HG03460 (cell line): Measurements from ENCODE around the gene GSK3B.

ENCODE experiments used
- ATAC-seq: cut with Tn5 transposase; IDR thresholded peaks from one replicate; pipeline ENCODE4 v1.9.1; 2021; ENCODE audit not compliant: unreplicated experiment

GSK3B gene

GRCh38 chr3:119790369-119790768 is 303.9 kb downstream of the GSK3B start:
- no peak for ATAC-seq

GRCh38 chr3:119786409-119786808 is 307.8 kb downstream of the GSK3B start:
- no peak for ATAC-seq

DNA sequence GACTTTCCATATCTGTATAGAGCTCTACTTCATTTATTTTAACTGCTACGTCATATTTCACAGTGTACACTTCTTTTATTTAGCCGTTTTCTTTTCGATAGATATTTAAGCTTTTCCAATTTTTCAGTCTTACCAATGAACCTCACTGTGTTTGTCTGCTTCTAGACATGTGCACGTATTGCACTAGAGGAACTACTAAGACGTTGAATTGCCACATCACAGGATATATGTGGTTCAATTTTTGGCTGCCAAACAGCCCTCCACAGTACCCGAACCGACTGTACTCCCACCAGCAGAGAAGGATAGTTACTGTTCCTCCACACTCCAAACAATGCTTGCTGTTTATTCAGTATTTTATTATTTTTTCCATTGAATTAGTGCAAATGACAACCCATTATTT is 310.4 kb downstream of the GSK3B start:
- ATAC-seq: no peak

GRCh38 chr3:119783255-119783654 is 311.0 kb downstream of the GSK3B start:
- no peak for ATAC-seq

DNA sequence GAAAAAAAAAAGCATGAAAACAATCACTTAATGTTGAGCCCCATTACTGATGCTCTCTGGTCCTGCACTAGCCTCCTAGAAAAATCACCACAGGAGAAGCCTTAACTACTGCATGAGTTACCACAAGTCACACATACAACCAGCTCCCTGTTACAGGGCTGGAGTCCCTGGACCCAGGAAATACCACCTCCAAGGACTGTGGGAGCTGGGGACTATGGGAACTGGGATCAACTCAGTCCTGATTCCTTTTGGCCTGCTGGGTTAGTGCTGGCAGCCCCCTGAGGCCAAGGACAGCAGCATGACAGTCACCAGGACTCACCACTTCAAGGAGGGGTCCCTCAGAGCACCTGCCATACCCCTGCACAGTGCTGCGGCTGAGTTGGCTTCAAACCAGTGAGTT is 311.8 kb downstream of the GSK3B start:
- ATAC-seq: no peak

DNA sequence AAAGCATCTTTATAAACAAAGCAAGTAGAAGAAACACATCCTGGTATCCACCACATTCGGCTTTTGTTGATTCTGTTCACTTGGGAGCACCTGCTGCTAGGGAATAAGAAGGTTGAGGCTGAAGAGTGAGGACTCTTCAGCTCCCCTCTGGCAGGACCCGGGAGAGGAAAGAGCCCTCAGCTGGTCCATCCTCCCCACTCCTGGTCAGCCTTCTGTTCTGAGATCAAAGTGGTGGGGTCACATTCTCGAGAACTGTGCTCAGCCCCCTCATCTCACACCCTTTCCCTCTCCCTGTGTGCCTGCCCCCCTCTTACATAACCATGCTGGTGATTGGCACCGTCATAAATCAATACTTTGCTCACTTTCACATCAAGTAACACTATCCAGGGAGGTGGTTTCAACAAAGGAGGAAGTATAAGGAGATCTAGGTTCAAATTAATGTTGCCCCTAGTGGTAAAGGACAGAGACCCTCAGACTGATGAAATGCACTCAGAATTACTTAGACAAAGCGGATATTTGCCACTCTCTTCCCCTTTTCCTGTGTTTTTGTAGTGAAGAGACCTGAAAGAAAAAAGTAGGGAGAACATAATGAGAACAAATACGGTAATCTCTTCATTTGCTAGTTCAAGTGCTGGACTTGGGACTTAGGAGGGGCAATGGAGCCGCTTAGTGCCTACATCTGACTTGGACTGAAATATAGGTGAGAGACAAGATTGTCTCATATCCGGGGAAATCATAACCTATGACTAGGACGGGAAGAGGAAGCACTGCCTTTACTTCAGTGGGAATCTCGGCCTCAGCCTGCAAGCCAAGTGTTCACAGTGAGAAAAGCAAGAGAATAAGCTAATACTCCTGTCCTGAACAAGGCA is 312.7 kb downstream of the GSK3B start, which contains the start of gene NR1I2:
Gene NR1I2 (plus strand): TSS at position 772 of the 869 bp plus-strand sequence.
- ATAC-seq: no peak

DNA sequence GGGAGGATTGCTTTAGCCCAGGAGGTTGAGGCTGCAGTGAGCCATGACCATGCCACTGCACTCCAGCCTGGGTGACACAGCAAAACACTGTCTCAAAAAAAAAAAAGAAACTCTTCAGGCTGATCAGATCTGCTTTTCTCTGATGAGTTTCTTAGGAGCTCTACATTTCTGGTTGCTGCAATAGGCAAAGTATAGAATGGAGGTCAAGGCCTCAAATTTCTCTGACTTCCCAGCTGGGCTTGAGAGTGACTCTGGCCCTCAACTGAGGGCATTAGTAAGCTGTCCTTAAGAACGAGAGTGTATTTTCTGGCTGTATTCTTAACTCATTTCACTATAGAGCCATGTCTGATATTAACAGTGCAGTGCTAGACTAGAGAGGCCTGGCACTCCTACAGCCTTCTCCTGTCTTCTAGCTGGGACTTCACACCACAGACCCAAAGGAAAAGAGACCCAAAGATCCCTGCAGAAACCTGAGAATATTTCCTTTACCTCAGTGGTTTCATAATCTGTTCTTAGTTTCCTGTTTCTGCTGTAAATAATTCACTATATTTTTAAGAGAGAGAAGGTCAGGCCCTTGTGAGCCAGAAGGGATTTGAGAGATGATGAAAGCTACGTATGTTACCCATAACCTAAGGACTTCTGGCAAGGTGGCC is 314.4 kb downstream of the GSK3B start:
- ATAC-seq: peak; percentile 84

DNA sequence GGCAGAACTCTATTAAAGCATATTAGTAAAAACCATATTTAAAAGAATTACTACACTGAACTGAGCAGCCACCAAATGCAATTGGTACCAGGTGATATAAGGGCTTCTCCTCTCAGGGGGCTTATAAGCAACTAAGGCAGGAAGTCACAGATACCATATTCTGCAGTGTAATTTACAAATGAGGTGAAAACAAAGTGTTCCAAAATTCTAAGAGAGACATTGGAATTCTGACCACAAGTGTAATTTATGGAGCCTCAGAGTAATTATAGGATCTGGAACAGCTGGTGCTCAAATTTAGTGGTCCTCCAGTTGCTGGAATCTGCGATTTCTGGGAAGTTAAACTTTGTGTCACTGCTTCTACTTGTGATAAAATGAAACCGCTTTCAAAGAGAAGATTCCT is 315.4 kb downstream of the GSK3B start:
- ATAC-seq: no peak

GRCh38 chr3:119778176-119778575 is 316.1 kb downstream of the GSK3B start:
- no peak for ATAC-seq

- no peak for ATAC-seq
Measured at GRCh38 chr3:119776304-119776703, 317.9 kb downstream of the GSK3B start.

- ATAC-seq: peak; percentile 71
Measured at GRCh38 chr3:119774444-119774843, 319.8 kb downstream of the GSK3B start.
